Inflammatory macrophage treated with lipopolysaccharide for 1 hour (primary cell): Measurements from ENCODE around the gene MSH5.
"Not testable (repeated sequence)": the region's sequence is repeated elsewhere in the genome, so short reads cannot be mapped to it uniquely, and the experiment has no call there.

Source experiments
- DNase-seq, 2 donors: peaks; one replicate each; pipeline ENCODE4 v3.0.0-alpha.2; 2020 to 2022

MSH5 gene

GRCh38 chr6:31739639-31740396, at the start of gene MSH5:
Gene MSH5, plus strand, starts transcription at chr6:31740005. Its CDS starts 462 bp downstream, at chr6:31740467.
- DNase-seq, result peak; percentile 99

- peak in 1 of 2 donors; percentile 50 for DNase-seq
Measured at GRCh38 chr6:31690231-31691077, 49.4 kb upstream of the MSH5 start.

GRCh38 chr6:31691078-31691463, 48.7 kb upstream of the MSH5 start:
- no peak for DNase-seq

GRCh38 chr6:31691564-31692108, 48.2 kb upstream of the MSH5 start:
- DNase-seq, result no peak

- DNase-seq, result no peak
Measured at GRCh38 chr6:31692353-31692752, 47.5 kb upstream of the MSH5 start.

GRCh38 chr6:31692886-31693285, 46.9 kb upstream of the MSH5 start:
- no peak for DNase-seq

GRCh38 chr6:31693535-31693934, 46.3 kb upstream of the MSH5 start:
- DNase-seq, result no peak

- no peak for DNase-seq
Measured at GRCh38 chr6:31697555-31697954, 42.2 kb upstream of the MSH5 start.

GRCh38 chr6:31700740-31701401, 38.9 kb upstream of the MSH5 start:
- no peak for DNase-seq

GRCh38 chr6:31701666-31702404, 38.0 kb upstream of the MSH5 start:
- peak in 1 of 2 donors; percentile 32 for DNase-seq

GRCh38 chr6:31702405-31702818, 37.4 kb upstream of the MSH5 start:
- DNase-seq, result no peak

- DNase-seq, result peak; percentile 97 to 99
Measured at GRCh38 chr6:31702819-31703716, 36.7 kb upstream of the MSH5 start, which contains the start of gene ABHD16A. Gene ABHD16A, minus strand, starts transcription at chr6:31703324. Its CDS starts 43 bp downstream, at chr6:31703281.

GRCh38 chr6:31705931-31706330, 33.9 kb upstream of the MSH5 start:
- DNase-seq, result no peak

GRCh38 chr6:31706599-31706998, 33.2 kb upstream of the MSH5 start, which contains the start of gene LY6G6F:
Gene LY6G6F, plus strand, starts transcription at chr6:31706866. Its CDS starts 41 bp downstream, at chr6:31706907.
- DNase-seq, result no peak

- no peak for DNase-seq
Measured at GRCh38 chr6:31707701-31708100, 32.1 kb upstream of the MSH5 start.

GRCh38 chr6:31708224-31708623, 31.6 kb upstream of the MSH5 start:
- no peak for DNase-seq

- not testable (repeated sequence) for DNase-seq
Measured at GRCh38 chr6:31709157-31709556, 30.6 kb upstream of the MSH5 start.

GRCh38 chr6:31710523-31711219, 29.1 kb upstream of the MSH5 start:
- DNase-seq, result no peak

GRCh38 chr6:31711233-31711632, 28.6 kb upstream of the MSH5 start:
- DNase-seq, result peak; percentile 30 to 32

- no peak for DNase-seq
Measured at GRCh38 chr6:31712296-31712695, 27.5 kb upstream of the MSH5 start.
